ENCODE data around the gene STX19.

DNA sequence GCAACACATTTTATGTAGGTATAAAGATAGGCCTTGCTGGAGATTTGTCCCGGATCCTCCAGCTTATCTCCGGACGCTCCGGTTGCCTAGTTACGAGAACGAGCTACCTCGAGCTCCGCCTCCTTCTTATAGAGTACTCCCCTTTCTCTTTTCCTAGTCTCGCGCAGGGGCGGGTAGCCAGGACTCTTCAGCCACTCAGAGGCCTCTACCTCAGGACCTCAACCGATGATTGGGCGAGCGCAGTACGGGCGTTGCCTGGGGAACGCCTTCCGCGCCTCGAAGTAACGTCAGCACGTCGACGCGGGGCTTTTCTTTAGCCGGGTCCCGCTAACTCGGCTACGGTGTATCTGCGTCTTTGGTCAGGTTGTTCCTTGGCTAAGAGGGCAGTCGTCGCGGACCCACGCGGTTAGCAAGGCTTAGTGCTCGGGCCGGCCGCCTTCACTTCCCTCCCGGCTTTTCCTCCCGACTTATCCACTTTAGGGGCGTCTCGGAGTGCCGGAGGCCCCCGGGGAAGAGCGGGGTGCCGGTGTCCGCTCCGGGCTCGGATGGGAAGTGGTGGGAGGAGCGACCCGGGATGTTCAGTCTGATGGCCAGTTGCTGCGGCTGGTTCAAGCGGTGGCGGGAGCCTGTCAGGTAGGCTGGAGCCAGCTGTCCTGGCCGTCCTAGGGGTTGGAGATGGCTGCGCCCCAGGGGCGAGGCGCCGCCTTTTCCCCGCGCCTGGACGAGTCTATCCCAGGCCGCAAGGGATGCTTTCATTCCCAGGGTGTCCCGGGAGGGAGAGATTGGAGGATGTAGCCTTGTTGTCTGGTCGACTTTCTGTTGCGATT lies 48.3 kb downstream of the STX19 start, which contains the start of gene ARL13B:
- TF ChIP-seq, protein P1, sequence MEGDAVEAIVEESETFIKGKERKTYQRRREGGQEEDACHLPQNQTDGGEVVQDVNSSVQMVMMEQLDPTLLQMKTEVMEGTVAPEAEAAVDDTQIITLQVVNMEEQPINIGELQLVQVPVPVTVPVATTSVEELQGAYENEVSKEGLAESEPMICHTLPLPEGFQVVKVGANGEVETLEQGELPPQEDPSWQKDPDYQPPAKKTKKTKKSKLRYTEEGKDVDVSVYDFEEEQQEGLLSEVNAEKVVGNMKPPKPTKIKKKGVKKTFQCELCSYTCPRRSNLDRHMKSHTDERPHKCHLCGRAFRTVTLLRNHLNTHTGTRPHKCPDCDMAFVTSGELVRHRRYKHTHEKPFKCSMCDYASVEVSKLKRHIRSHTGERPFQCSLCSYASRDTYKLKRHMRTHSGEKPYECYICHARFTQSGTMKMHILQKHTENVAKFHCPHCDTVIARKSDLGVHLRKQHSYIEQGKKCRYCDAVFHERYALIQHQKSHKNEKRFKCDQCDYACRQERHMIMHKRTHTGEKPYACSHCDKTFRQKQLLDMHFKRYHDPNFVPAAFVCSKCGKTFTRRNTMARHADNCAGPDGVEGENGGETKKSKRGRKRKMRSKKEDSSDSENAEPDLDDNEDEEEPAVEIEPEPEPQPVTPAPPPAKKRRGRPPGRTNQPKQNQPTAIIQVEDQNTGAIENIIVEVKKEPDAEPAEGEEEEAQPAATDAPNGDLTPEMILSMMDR (IDR thresholded peaks at IDR 0.05; ENCODE audit: low read length), result no peak
- no peak for TF ChIP-seq EZH2phosphoT487 (IDR thresholded peaks at IDR 0.05; ENCODE audit: low read length)
- TF ChIP-seq EZH2 (optimal IDR thresholded peaks at IDR 0.05; ENCODE audit: low read depth, low read length), result no peak

Measured in MM.1S (cell line).